Measurements from ENCODE around the gene ATAD3C.
"Not testable (repeated sequence)": the region's sequence is repeated elsewhere in the genome, so short reads cannot be mapped to it uniquely, and the experiment has no call there.

ATAD3C gene

DNA sequence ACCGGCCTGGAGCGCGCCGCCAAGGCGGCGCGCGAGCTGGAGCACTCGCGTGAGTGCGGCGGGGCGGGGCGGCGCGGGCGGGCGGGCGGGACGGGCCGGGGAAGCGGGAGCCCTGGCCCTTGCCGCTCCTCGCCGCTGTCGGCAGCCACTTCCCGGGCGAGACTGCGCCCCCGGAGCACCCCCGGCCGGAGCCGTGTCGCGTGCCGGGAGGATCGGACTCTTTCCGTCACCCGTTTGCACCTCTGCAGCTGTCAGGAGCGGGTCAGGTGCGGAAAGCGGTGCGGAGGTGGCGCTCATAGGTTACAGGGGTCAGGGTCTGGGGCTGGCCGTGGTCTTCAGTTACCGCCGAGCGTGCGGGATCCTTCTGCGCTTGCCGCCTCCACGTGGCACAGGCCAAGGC, 62.9 kb downstream of the ATAD3C start:
- not testable (repeated sequence) for DNase-seq

GRCh38 chr1:1513675-1514074, 64.2 kb downstream of the ATAD3C start:
- DNase-seq: not testable (repeated sequence)

DNA sequence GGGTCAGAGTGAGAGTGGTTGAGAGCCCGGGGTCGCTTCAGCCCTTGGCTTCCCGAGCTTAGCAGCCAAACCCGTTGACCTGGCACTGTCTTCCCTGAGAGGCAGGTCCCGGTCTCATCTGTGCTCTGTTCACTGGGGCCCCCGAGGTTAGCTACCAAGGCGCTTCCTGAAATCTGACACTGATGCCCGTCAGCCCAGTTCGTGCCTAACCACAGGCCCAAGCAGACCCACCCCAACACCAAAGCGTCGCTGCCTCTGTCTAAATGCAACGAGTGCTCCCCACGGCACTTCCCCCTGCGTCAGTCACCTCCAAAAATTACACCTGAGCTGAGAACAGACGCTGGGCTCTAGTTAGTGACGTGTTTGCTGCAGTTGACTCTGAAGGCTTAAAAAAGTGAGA, 64.9 kb downstream of the ATAD3C start:
- not testable (repeated sequence) for DNase-seq

DNA sequence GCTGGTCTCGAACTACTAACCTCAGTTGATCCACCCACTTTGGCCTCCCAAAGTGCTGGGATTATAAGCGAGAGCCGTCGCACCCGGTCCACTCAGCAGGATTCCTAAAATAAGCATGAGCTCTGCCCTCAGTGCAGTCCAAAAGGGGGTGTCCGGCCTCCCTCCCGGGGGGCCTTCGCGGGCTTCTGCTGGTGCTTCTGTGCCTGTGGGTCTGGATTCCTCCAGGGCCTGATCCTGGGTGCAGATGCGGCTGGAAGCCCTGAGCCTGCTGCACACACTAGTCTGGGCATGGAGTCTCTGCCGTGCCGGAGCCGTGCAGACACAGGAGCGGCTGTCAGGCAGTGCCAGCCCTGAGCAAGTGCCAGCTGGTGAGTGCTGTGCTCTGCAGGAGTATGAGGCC, 67.4 kb downstream of the ATAD3C start:
- not testable (repeated sequence) for DNase-seq

DNA sequence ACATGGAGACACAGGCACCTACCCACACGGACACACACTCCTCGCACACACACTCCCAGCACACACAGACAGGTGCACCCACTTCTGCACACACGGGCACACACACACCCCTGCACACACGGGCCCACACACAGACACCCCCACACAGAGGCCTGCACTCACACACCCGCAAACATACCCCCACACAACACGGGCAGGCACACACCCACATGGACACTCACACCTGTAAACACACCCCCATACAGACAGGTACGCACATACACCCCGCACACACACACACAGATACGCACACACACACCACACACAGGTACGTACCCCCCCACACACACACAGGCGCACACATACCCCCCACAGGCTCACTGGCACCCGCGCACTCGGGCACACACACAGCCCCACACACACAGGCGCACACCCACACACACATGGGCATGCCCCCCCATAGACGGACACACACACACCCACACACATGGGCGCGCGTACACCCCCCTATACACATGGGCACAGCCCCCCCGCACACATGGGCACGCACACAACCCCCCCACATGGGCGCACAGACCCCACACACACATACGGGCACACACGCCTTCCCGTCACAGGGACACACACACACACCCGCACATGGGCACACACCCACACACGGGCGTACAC, 68.6 kb downstream of the ATAD3C start:
- no peak for DNase-seq

- not testable (repeated sequence) for DNase-seq
Observed at GRCh38 chr1:1518621-1519007, 69.1 kb downstream of the ATAD3C start.

Measured in right forelimb (tissue), 1 donor.